B cell (primary cell): Measurements from ENCODE around the gene PDHX. TPM values are rescaled to one million over a fixed set of nuclear protein-coding genes. Genes with fewer than 3 reads are reported as not detected.

Experiments
- ATAC-seq: fragments of 200-7000 bp; cut with Tn5 transposase; one replicate; pipeline ENCODE4 v1.10.0; 2021; ENCODE audit warnings: low read depth, mild to moderate bottlenecking, moderate number of reproducible peaks, moderate library complexity
- CTCF ChIA-PET: fragments of 350-600 bp; sonication (Branson Sonifier 250); formaldehyde crosslinking; loops from one replicate; lab custom pipeline; 2021; ENCODE audit warnings: antibody characterized with exemption, inconsistent platforms; lab: Charles Lee
- POLR2A ChIA-PET: fragments of 350-600 bp; sonication (Branson Sonifier 250); formaldehyde crosslinking; loops from one replicate; lab custom pipeline; 2021; ENCODE audit warnings: antibody characterized with exemption; lab: Charles Lee
- DNase-seq: peaks from one replicate; pipeline ENCODE4 v3.0.0; 2013
- H2AFZ ChIP-seq: 2 replicates; pipeline ENCODE4 v1.6.1; 2012; ENCODE audit warnings: mild to moderate bottlenecking, low read depth, low read length; ENCODE audit not compliant: insufficient read depth, poor library complexity, severe bottlenecking
- H3K27ac ChIP-seq, 2 donors: 1 replicate in 1 of 2; 2 replicates in 1 of 2; pipeline ENCODE4 v1.5.1; 2012 to 2013; ENCODE audit warnings: low read length in 2 of 2, mild to moderate bottlenecking in 2 of 2, moderate library complexity in 1 of 2
- H3K27me3 ChIP-seq, 4 experiments: fragments of 200-600 bp in 1 of 4; sonication (generic) in 1 of 4; replicated peaks in 1 of 4; 1 replicate in 2 of 4; 2 replicates in 2 of 4; pipeline versions ENCODE4 v1.6.1 to v1.7.0; 2013 to 2016; ENCODE audit warnings: low read length in 3 of 4, mild to moderate bottlenecking in 2 of 4, mixed read lengths in 1 of 4, moderate library complexity in 1 of 4; ENCODE audit not compliant: insufficient read depth in 4 of 4, control insufficient read depth in 3 of 4; ENCODE audit errors: control extremely low read depth in 1 of 4
- H3K36me3 ChIP-seq, 2 experiments: replicated peaks in 1 of 2; 1 replicate in 1 of 2; 2 replicates in 1 of 2; pipeline versions ENCODE4 v1.6.1 to v1.7.1; 2013; ENCODE audit warnings: low read length in 1 of 2; ENCODE audit not compliant: insufficient read depth in 2 of 2, control insufficient read depth in 1 of 2; ENCODE audit errors: control extremely low read depth in 1 of 2, extremely low read depth in 1 of 2
- H3K4me1 ChIP-seq, 2 donors: fragments of 200-600 bp in 1 of 2; sonication (generic) in 1 of 2; 1 replicate in 1 of 2; 2 replicates in 1 of 2; pipeline versions ENCODE4 v1.5.1 to v1.6.1; 2013 to 2017; ENCODE audit warnings: low read length in 2 of 2; ENCODE audit not compliant: control insufficient read depth in 2 of 2, insufficient read depth in 2 of 2
- H3K4me2 ChIP-seq: replicated peaks from 2 replicates; pipeline ENCODE3; 2012; ENCODE audit warnings: mild to moderate bottlenecking, low read depth, low read length; ENCODE audit not compliant: poor library complexity, severe bottlenecking
- H3K4me3 ChIP-seq, 5 experiments: fragments of 200-600 bp in 1 of 5; sonication (generic) in 1 of 5; 1 replicate in 3 of 5; 2 replicates in 2 of 5; pipeline versions ENCODE4 v1.5.1 to v1.7.0; 2011 to 2016; ENCODE audit warnings: low read length in 4 of 5, mild to moderate bottlenecking in 4 of 5, low read depth in 2 of 5, control low read depth in 1 of 5, moderate library complexity in 1 of 5; ENCODE audit not compliant: insufficient read depth in 1 of 5; ENCODE audit errors: control extremely low read depth in 1 of 5, extremely low read depth in 1 of 5
- H3K79me2 ChIP-seq: fragments of 200-600 bp; sonication (generic); one replicate; pipeline ENCODE4 v1.6.0; 2016; ENCODE audit warnings: low read length; ENCODE audit not compliant: control insufficient read depth, insufficient read depth
- H3K9ac ChIP-seq: fragments of 200-600 bp; sonication (generic); 2 replicates; pipeline ENCODE4 v1.6.1; 2017; ENCODE audit warnings: mild to moderate bottlenecking, low read length, moderate library complexity
- H3K9me3 ChIP-seq, 3 donors: one replicate each; pipeline versions ENCODE4 v1.6.1 to v1.7.1; 2013; ENCODE audit warnings: low read length in 2 of 3; ENCODE audit not compliant: control insufficient read depth in 2 of 3, insufficient read depth in 1 of 3; ENCODE audit errors: control extremely low read depth in 1 of 3
- H4K20me1 ChIP-seq: 2 replicates; pipeline ENCODE4 v1.6.0; 2012; ENCODE audit warnings: mild to moderate bottlenecking, low read length; ENCODE audit not compliant: insufficient read depth, control insufficient read depth, poor library complexity, severe bottlenecking
- H3K27ac Mint-ChIP-seq: one replicate; pipeline ENCODE4 v1.8.0; 2021; ENCODE audit warnings: mixed read lengths
- H3K27me3 Mint-ChIP-seq: one replicate; pipeline ENCODE4 v1.8.0; 2021; ENCODE audit warnings: mixed read lengths
- H3K4me1 Mint-ChIP-seq: one replicate; pipeline ENCODE4 v1.8.0; 2021; ENCODE audit warnings: mixed read lengths
- H3K4me3 Mint-ChIP-seq: one replicate; pipeline ENCODE4 v1.8.0; 2021; ENCODE audit warnings: mixed read lengths
- H3K9me3 Mint-ChIP-seq: one replicate; pipeline ENCODE4 v1.8.0; 2022; ENCODE audit warnings: mixed read lengths; ENCODE audit not compliant: insufficient read depth
- CTCF ChIP-seq: fragments of 200-600 bp; IDR thresholded peaks from one replicate; pipeline ENCODE4 v1.8.0; 2022; ENCODE audit warnings: antibody characterized with exemption, mild to moderate bottlenecking
- EZH2 ChIP-seq: IDR thresholded peaks from 2 replicates; pipeline ENCODE4 v1.6.1; 2012; ENCODE audit warnings: borderline replicate concordance, low read depth, mild to moderate bottlenecking, moderate library complexity, low read length; ENCODE audit not compliant: insufficient read depth, poor library complexity, severe bottlenecking
- WGBS: methylation state at CpG from one replicate; pipeline ENCODE4 v1.1.5; 2013; ENCODE audit warnings: missing lambda C conversion rate; ENCODE audit not compliant: insufficient coverage; 5-methylcytosine and 5-hydroxymethylcytosine counted together
- intact Hi-C: fragments of 100-400 bp; cut with micrococcal nuclease; formaldehyde crosslinking; loops from one replicate; pipeline ENCODE4 v1.10.0; 2022
- polyA plus RNA-seq: library from polyadenylated mRNA; depleted of rRNA; stranded (reverse); fragments of >200 nt; gene quantifications from 2 replicates; pipeline ENCODE4 v1.2.3, GENCODE V29; 2012
- total RNA-seq, 2 donors: library from RNA; stranded (reverse); fragments of 120-200 nt in 1 of 2; gene quantifications; 1 replicate in 1 of 2; 2 replicates in 1 of 2; pipeline versions ENCODE4 v1.2.3 to v1.2.4, GENCODE V29; 2013 to 2022

The PDHX gene
- total and polyA plus RNA-seq, 2 donors (not counting 1 experiment from before 2014, with no cell fraction given), result 6.2 to 35.4 TPM

- ATAC-seq (no peak), DNase-seq (no peak)
- Histone ChIP-seq H3K27ac (no peak overlapping the region), H3K4me3 (no peak overlapping the region), H3K4me1 (no peaks in the 10 kb centered on the region), H3K9me3 (no peaks in the 10 kb centered on the region), H3K4me2 (no peak overlapping the region), H3K36me3 (peaks cover 11 to 21% of the 10 kb centered on the region in 2 experiments), H4K20me1 (no peaks in the 10 kb centered on the region), H3K27me3 (no peaks in the 10 kb centered on the region), H3K9ac (no peak overlapping the region), H3K79me2 (no peaks in the 10 kb centered on the region), H2AFZ (no peak overlapping the region)
- no CpG with 5 or more reads among the region's 1 CpG for WGBS
- H3K27ac Mint-ChIP-seq, result no peak overlapping the region
- peaks cover 4% of the 10 kb centered on the region for H3K9me3 Mint-ChIP-seq
- intact Hi-C loops, result no loop called here
- H3K4me1 Mint-ChIP-seq, result no peaks in the 10 kb centered on the region
- no peaks in the 10 kb centered on the region for H3K27me3 Mint-ChIP-seq
- no peak overlapping the region for H3K4me3 Mint-ChIP-seq
- ChIA-PET POLR2A (no interaction called here), CTCF (no interaction called here)
- TF ChIP-seq EZH2 (no peak), CTCF (no peak)
Observed at GRCh38 chr11:34971928-34972327, 55.5 kb downstream of the PDHX start.

- Mint-ChIP-seq H3K27ac (no peak overlapping the region), H3K4me1 (no peaks in the 10 kb centered on the region), H3K27me3 (no peaks in the 10 kb centered on the region), H3K4me3 (no peak overlapping the region), H3K9me3 (peaks cover 4% of the 10 kb centered on the region)
- peaks cover 13 to 21% of the 10 kb centered on the region in 2 experiments for H3K36me3 ChIP-seq
- no peaks in the 10 kb centered on the region for H3K9me3 ChIP-seq
- no peaks in the 10 kb centered on the region for H3K27me3 ChIP-seq
- no peak for TF ChIP-seq EZH2
- no peak for TF ChIP-seq CTCF
- no peaks in the 10 kb centered on the region for H4K20me1 ChIP-seq
- H3K4me2 ChIP-seq, result no peak overlapping the region
- no peak overlapping the region for H3K9ac ChIP-seq
- no peaks in the 10 kb centered on the region for H3K4me1 ChIP-seq
- H3K79me2 ChIP-seq, result no peaks in the 10 kb centered on the region
- 100% methylated on average over 4 of the region's 8 CpGs for WGBS
- H3K27ac ChIP-seq, result no peak overlapping the region
- H3K4me3 ChIP-seq, result no peak overlapping the region
- ATAC-seq, result no peak
- ChIA-PET POLR2A (no interaction called here), CTCF (no interaction called here)
- H2AFZ ChIP-seq, result no peak overlapping the region
- DNase-seq, result no peak
- intact Hi-C loops, result no loop called here
Observed at GRCh38 chr11:34972366-34972765, 55.9 kb downstream of the PDHX start.
